ENCODE results near the gene GPN2. TPM values are rescaled to one million over a fixed set of nuclear protein-coding genes. Genes with fewer than 3 reads are reported as not detected.
"Not testable (repeated sequence)": the region's sequence is repeated elsewhere in the genome, so short reads cannot be mapped to it uniquely, and the experiment has no call there.

GPN2 gene
- total RNA-seq, 4 donors from 2014 or later, result 8.9 to 10.0 (median 9.8) TPM

GRCh38 chr1:26839339-26839722 is 50.8 kb downstream of the GPN2 start:
- H3K27ac ChIP-seq, result no peak overlapping the region
- intact Hi-C loops (cut with DNase I; ENCODE audit: low total_unique reads), result no loop called here
- TF ChIP-seq CTCF (IDR thresholded peaks at IDR 0.05 in 4 of 5, conservative IDR thresholded peaks at IDR 0.05 in 1 of 5) (no peak), POLR2A (IDR thresholded peaks at IDR 0.05) (no peak)

GRCh38 chr1:26838474-26839338 is 51.4 kb downstream of the GPN2 start:
- DNase-seq, result no peak
- Histone ChIP-seq H3K4me1 (no peaks in the 10 kb centered on the region), H3K27ac (no peak overlapping the region), H3K4me3 (no peak overlapping the region), H3K9me3 (no peaks in the 10 kb centered on the region), H3K36me3 (peaks cover 0 to 67% of the 10 kb centered on the region in 2 donors), H3K27me3 (no peaks in the 10 kb centered on the region)
- in situ Hi-C loops (cut with MboI; ENCODE audit: low sequenced_read_pairs in 4 of 4), result no loop called here
- intact Hi-C loops (cut with DNase I; ENCODE audit: low total_unique reads), result no loop called here
- TF ChIP-seq POLR2A (IDR thresholded peaks at IDR 0.05), result no peak
- TF ChIP-seq CTCF (IDR thresholded peaks at IDR 0.05 in 4 of 5, conservative IDR thresholded peaks at IDR 0.05 in 1 of 5), result no peak
- ATAC-seq, result no peak

More at GRCh38 chr1:26839339-26839722, 50.8 kb downstream of the GPN2 start:
- in situ Hi-C loops (cut with MboI; ENCODE audit: low sequenced_read_pairs in 4 of 4), result no loop called here
- H3K36me3 ChIP-seq, result peaks cover 0 to 64% of the 10 kb centered on the region in 2 donors
- H3K9me3 ChIP-seq, result no peaks in the 10 kb centered on the region
- no peak overlapping the region for H3K4me3 ChIP-seq
- H3K4me1 ChIP-seq, result peaks cover 0 to under 1% of the 10 kb centered on the region in 2 donors
- H3K27me3 ChIP-seq, result no peaks in the 10 kb centered on the region
- ATAC-seq (no peak), DNase-seq (no peak)

GRCh38 chr1:26837665-26838064 is 52.4 kb downstream of the GPN2 start:
- DNase-seq; ATAC-seq; in situ Hi-C loops (cut with MboI; ENCODE audit: low sequenced_read_pairs in 4 of 4): not testable (repeated sequence)

DNA sequence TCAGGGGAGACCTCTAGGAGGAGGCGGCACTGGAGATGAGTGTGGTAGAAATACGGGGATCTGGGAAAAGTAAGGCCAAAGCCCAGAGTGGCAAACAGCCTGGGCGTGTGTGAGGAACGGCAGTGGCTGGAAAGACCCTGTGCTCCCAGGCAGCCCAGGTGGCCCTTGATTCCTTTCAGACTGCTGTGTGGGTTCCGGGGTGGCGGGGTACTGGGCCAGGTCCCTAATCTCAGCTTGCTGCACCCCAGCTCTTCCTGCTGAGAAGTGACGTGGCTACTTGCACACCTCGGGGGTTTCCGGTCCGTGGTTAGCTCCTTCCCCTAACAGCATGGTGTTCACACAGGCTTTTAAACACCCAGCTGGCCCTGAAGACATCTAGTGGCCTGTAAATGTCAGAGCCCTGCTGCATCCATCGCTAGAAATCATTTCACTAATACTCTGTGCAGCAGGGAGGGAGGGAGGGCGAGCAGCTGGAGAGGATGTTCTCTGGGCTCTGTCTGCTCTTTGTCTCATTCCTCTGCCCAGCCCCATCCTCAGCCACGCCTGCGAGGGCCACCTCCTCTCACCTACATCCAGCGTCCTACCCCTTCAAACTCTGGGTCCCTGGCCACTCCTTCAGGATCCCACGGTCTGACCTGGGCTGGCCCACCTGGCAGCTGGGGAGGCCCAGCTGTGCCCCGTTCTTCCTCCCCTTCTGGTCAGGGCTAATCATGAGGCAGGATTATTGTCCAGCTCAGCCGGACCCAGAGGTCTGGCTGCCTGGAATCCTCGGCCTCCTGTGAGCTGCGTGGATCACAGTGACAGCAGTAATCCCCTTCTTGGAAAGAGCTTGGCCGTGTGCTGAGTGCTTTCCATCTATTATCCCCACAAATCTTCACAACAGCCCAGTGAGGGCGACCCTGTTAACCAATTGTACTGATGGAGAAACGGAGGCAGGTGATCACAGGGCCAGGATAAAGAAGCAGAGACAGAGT is 56.4 kb downstream of the GPN2 start:
- ATAC-seq, result no peak
- Histone ChIP-seq H3K4me3 (no peak overlapping the region), H3K27me3 (no peaks in the 10 kb centered on the region), H3K9me3 (no peaks in the 10 kb centered on the region), H3K4me1 (peaks cover 8% of the 10 kb centered on the region in 2 donors), H3K36me3 (peaks cover 0 to 48% of the 10 kb centered on the region in 2 donors), H3K27ac (no peak overlapping the region)
- intact Hi-C loops (cut with DNase I; ENCODE audit: low total_unique reads), result no loop called here
- in situ Hi-C loops (cut with MboI; ENCODE audit: low sequenced_read_pairs in 4 of 4), result no loop called here
- DNase-seq, result peak in 1 of 2 donors; percentile 31
- TF ChIP-seq POLR2A (IDR thresholded peaks at IDR 0.05), result no peak
- TF ChIP-seq CTCF (IDR thresholded peaks at IDR 0.05 in 4 of 5, conservative IDR thresholded peaks at IDR 0.05 in 1 of 5), result no peak

More at GRCh38 chr1:26837665-26838064, 52.4 kb downstream of the GPN2 start:
- H3K27ac ChIP-seq; intact Hi-C loops (cut with DNase I; ENCODE audit: low total_unique reads); H3K4me1 ChIP-seq; H3K4me3 ChIP-seq; H3K27me3 ChIP-seq; H3K9me3 ChIP-seq: not testable (repeated sequence)
- peaks cover 0 to 67% of the 10 kb centered on the region in 2 donors for H3K36me3 ChIP-seq

Data from gastrocnemius medialis (tissue), 4 donors.